HG02571 (cell line): ENCODE data around the gene ADGRV1.
"Not testable (repeated sequence)": the region's sequence is repeated elsewhere in the genome, so short reads cannot be mapped to it uniquely, and the experiment has no call there.

Experiments used
- ATAC-seq: cut with Tn5 transposase; IDR thresholded peaks from one replicate; pipeline ENCODE4 v1.9.1; 2021; ENCODE audit warnings: mild to moderate bottlenecking, moderate library complexity; ENCODE audit not compliant: unreplicated experiment

The ADGRV1 gene

DNA sequence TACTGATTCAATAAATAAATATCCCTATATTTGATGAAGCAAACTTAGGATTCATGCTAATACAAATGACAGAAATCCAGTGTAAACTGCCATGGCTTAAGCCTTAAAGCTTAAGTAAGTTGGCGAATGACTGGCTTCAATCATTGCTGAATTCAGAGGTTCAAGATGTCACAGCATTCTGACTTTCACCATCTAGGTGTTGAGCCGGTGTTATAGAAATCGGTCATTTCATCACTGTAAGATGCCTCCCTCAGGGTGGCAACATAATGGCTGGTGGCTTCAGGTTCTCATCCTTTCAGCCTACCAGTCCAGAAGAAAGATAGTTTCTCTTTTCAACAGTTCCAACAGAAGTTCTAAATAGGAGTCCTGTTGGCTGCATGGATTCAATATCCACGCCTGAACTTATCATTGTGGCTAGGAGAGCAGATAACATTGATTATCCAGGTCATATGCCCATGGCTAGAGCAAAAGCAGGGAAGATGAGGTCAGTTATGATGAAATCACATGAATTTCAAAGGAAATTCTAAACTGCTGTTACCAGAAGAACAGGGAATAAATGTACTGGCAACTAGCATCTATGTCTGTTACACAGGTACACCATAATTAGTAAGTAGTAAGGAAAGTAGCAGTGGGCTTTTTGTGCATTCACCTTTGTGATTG lies 460.2 kb downstream of the ADGRV1 start:
- no peak for ATAC-seq

DNA sequence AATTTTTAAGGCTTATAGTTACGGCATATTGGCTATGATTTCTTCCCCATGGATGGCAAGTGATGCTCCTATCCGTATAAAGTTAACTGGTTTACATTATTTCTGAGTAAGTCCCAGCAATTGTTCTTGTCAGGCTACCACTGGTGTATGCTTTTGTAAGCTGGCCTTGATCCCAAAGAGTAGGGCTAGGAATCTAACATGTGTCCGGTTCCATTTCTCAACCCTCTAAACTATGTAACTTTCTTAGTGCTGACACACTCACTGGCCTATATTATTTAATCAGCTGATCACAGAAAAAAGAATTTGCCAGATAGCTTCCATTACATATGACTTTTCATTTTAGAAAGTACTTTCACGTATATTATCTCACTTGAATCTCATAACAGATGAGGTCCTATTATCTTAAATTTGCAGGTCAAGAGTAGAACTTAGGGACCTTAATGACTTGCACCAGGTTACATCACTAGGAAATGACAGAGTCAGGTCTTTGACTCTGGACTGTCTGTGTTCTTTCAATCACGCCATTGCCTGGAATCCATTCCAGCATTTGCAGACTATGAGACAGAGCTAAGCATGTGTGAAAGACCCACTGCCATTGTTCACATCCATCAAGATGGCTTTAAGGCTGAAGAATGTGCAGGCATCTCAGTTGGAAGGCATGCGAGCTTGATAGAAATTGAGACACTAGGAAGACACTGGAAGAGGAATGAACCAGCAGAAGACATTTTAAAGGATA lies 461.6 kb downstream of the ADGRV1 start:
- no peak for ATAC-seq

DNA sequence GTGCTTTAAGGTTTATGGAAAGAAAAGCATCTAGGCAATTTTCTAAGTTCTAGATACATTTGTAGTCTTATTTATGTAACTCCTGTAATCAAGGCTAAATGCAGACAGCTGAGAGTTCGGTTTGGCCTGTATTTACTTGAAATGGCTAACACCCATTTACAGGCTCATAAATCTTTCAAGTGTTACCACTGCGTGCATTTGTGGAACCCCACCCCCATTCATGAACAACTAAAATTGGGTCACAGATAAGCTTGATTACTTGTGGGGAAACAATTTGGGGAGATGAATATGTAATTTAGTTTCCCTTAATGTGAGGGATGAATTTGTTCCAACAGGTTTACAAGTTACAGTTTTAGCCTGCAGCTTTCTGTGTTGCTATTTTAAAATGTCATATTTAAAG lies 463.9 kb downstream of the ADGRV1 start:
- no peak for ATAC-seq

DNA sequence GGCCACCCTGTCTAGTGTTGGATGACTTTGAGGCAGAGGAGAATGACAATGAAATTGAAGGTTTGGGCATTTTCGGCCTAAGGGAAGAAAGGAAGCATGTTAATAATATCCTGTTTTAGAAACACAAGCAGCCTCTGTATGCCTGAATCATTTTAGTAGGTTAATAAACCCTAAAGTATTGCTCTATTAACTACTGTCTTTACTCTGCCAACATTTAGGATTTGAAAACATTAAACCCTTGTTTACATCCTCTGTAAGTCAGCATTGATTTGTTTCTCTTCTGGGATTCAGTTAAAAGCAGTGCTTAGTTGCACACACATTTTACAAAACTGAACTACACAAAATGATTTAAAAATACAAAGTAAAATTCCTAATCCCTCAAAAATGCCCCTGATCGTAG lies 465.6 kb downstream of the ADGRV1 start:
- ATAC-seq, result no peak

DNA sequence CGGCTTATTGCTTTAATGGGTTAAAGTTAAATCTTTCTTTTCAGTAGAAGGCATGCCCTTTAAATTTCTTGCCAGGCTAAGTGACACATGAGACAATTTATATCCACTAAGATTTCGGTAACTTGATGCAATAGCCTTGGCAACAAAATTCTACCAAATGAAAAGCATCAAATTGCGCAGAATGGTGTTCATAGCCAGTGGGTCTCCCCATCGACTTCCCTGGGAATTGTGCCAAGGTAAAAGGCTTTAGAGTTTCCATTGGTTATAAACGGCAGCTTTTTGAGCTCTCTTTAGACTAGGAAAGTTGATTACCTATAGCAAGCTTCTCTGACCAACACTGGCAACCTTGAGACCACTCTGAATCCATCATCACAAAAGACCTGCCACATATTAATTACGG lies 466.1 kb downstream of the ADGRV1 start:
- ATAC-seq, result no peak

DNA sequence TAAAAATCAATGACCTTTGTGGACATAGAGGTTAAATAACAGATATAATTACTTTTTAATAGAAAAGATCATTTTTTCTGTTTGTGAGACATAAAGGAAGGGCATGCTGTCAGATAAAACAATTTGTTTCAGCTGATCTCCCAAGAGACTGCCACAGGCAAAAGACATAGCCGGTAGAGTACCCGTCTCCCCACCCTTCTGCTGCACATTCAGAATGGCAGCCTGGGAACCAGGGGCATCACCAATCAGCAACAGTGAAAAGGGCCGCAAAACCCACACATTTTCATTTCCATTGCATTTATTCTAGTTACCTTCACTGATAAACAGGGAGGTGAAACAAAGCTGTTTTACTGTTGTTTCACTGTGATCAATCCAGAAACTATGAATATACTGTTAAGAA lies 466.9 kb downstream of the ADGRV1 start:
- ATAC-seq, result no peak

DNA sequence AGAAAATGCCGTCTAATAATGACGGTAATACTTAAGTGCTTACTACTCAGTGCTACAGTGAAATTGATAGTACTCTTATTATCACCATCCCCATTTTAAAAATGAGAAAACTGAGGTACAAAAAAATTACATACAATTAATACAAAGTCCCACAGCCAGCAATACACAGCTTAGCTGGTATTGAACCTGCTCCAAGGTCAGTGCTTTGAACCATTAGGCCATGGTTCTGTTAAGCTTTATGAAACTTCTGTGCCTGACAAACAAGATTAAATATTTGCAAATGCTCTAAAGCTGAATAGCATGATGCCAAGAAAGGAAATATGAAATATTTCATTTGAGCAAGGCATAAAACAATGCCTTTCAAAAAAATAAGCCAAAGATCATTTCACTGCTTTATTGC lies 467.4 kb downstream of the ADGRV1 start:
- no peak for ATAC-seq

DNA sequence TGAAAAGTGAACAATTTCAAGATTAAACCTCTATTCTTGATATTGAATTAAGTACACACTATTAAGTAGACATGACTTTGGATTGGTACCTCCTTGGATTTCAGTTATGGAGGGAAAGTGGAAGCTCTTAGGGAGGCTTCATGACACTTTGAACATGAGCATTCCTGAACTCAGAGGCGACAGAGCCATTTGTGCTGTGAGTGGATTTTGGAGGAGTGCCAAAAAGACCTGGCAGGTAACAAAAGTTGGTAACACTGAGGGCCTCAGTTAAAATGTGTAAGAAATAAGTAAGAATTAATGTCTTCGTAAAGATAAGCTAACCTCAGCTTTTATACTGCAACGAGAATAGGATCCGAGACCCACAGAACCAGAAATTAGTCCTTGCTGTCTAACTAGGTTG lies 467.9 kb downstream of the ADGRV1 start:
- no peak for ATAC-seq

DNA sequence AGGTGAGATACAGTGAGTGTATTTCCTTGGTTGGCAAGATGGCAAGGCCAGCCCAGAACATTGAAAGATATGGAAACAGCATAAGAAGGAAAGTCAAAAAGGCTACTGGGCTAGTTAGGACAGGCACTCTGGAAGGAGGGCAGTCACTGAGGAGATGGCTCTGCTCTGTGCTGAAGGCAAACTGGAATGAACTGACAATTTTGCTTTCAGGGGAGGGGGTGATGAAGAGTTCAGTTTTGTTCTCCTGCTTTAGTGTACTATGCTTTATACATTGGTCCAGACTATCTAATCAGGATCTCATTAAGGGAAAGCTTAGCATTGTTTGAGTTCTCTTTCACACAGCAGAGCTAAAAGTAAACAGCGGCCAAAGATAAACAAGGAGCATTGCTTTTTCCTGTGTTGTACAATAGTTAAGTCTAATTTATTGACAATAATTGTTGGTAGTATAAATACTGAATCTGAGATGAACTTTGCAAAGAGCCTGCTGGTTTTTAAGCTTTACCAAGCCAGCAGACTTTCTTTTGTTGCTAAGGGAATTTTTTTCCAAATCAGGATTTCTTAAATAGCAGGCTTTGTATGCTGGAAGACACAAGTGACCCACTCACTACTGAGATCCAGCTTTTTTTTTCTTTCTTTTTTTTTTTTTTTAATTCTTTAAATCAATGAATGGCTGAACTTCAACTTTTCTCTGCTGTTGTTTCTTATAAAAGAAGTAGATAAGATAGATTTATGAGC lies 469.0 kb downstream of the ADGRV1 start:
- no peak for ATAC-seq

DNA sequence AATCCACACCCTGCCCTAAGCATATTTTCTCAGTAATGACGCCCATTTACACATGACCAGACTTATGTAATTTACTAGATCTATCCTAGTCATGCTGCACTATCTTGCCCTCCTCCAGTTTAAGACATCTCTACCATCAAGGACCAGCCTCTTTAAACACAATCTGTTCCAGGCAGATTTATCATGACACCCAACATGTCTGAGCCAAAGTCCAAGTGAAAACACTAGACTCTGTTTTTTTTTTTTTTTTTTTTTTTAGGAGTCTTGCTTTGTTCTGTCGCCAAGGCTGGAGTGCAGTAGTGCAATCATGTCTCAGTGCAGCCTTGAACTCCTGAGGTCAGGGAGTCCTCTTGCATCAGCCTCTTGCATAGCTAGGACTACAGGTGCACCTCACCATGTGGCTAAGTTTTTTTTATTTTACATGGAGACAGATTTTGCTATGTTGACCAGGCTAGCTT lies 469.9 kb downstream of the ADGRV1 start:
- ATAC-seq, result no peak

DNA sequence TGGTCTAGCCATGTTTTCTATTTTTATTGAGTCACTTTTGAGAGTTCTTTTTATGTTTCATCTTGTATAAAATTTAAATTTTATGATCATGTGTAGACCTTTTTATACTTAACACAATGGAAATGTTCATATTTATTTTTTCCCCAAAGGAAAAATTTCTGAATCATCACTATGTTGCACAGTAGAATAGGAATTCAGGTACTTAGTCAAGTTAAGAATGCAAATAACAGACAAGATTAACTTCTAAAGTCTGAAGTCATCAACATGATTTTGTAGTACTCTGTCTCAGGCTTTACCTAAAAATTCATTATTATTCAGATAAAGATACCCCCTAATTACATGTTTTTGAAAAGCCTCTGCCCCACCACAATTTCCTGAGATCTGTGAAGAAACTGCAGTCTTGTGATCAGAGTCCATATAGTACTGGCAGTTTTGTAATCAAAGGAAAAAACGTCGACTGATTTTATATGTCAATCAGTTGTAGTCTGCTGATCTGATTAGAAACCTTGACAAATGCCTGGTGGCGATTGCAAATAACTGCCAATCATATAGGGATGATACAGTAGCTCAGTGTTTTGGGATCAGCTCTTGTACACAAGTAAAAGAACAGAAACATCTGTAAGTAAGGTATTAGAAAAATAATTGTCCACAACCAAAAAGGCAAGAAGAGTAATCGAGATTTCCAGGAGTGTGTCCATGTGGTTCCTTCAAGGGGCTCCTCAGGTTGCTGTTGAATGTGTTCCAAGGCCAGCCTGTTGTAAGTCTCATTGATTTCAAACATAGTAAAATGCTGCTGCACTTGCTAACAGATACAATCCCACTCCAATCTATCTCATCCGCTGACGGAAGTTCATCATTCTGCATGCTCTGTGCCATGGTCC lies 472.2 kb downstream of the ADGRV1 start:
- no peak for ATAC-seq

DNA sequence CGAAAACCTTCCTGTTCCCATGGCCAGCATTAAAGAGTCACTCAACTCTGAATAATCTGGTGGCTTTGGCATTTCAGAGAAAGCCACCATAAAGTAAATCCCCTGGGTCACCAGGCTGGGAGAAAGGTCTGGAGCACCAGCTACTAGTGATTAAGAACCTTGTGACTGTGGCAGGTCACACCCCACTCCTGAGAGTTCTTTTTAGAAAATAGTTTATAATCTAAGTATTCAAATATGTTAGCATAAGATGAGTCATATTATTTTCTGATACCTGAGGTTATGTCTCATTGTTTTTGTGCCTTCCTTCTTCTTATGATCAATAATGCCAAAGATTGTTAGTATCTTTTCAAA lies 472.8 kb downstream of the ADGRV1 start:
- ATAC-seq, result no peak

DNA sequence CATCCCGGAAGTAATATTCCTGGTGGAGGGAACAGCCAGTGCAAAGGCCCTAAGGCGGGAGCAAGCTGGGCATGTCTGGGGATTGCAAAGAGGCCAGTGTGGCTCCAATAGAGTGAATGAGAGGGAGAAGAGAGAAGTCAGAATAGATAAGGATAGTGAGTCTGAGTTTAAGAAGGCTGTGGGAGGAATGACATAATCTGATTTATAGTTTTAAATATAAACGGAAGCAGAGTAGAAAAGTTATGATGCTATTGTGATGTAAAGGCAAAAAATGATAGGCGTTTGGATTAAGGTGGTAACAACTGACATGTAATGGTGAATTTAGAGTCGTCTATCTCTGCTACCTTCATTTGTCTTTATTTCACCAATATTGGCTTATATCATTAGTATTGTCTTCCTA lies 473.5 kb downstream of the ADGRV1 start:
- ATAC-seq, result no peak

DNA sequence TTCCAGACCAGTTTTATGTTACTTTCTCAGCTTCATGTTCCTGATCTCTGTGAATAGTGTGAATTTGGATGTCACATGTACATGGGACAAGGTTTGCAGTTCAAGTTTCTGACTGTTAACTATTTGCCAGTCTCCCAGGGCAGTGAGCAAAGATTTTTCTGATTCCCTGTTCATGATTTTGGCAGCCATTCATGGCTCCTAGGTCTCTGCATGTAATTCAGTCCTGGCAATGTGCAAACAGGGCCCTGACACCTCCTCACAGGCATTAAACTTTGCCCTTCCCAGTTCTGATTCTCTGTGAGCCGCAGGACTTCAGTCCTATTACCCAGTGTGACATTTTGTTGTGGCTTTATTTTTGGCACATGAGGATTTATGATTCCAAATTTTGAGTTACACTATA lies 474.8 kb downstream of the ADGRV1 start:
- ATAC-seq, result no peak

DNA sequence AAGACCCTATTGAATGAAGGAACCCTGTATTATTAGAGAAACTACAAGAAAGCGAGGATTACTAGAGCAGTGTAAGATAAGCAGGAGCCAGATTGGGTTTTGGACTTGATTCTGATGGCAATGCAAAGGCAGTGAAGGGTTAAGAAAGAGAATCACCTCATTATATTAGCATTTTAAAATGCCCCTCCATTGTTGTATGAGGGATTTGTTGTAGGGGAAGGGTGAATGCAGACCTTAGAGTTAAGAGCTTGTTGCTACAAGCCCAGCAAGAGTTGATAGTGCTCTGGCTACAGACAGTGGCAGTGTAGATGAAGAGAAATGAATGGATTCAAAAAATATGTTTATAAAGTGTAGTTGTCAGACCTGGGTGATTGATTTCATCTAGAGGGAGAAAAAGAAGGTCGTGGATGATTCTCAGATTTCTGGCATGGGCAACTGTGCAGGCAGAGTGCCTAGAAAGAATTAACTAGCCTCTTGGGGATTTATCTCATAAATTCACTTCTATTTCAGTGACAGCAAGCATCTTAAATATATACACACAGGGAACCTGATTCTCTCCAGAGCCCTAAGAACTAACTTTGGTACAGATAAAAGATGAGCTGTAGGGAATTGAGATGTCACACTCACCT lies 479.7 kb downstream of the ADGRV1 start:
- ATAC-seq, result no peak

DNA sequence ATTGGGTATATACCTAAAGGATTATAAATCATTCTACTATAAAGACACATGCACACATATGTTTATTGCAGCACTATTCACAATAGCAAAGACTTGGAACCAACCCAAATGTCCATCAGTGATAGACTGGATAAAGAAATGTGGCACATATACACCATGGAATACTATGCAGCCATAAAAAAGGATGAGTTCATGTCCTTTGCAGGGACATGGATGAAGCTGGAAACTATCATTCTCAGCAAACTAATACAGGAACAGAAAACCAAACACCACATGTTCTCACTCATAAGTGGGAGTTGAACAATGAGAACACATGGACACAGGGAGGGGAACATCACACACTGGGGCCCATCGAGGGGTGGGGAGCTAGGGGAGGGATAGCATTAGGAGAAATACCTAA lies 482.5 kb downstream of the ADGRV1 start:
- not testable (repeated sequence) for ATAC-seq

DNA sequence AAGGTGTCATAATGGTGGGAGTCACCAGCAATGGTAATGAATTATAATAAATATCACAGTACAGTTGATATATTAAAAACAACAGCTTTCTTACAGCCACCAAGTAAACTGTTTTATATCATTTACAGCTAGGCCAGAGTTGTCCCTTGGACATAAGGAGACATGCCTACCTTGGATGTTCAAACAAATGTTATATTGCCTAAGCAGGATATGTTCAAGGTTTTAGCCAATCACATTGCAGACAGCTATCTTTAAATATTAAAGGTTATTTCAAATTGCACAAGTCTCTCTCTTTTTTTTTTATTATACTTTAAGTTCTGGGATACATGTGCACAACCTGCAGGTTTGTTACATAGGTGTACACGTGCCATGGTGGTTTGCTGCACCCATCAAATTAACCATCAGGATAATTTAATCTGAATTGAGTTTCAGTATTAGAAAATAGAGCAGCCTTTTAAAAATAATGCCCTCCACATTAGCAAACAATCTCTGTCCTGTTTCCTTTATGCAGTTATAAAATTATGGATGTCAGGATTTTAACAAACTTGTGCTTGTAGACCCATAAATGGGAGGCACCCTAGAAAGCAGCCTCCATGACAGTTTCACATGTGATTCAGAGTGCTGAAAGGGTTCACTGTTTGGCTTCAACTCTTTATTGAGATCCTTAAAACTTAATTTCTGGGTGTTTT lies 483.8 kb downstream of the ADGRV1 start:
- no peak for ATAC-seq

DNA sequence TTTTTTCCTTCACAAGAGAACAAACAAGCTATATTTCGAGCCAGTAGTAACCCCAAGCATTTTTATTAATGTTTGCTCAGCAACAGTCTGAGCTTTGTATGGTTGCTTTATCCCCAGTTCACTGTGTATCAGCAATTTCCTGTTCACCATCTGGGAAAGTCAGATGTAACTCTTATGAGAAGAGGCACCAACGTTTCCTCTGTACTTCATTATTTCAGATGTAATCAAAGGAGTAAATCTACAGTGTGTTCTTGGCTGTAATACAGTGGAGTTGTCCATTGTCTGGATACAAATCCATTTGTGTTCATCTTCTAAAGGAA lies 484.3 kb downstream of the ADGRV1 start:
- ATAC-seq, result no peak

DNA sequence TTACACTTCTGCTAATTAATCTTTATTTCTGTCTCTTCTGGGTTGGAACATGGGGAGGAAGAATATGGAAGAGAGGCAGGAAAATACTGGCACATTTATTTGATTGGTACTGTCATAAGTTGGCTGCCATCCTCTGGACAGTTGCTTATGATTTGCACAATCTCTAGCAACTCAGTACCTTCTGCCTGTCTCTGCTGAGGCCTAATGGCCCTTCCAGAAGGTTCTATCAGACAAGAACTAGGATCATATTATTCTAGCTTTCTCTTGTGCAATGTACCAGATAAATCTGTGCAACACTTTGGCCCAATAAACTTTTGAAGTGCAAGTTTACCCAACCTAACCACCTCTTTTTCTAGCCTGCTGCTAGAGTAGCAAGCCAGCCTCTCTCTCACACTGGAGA lies 489.5 kb downstream of the ADGRV1 start:
- no peak for ATAC-seq

DNA sequence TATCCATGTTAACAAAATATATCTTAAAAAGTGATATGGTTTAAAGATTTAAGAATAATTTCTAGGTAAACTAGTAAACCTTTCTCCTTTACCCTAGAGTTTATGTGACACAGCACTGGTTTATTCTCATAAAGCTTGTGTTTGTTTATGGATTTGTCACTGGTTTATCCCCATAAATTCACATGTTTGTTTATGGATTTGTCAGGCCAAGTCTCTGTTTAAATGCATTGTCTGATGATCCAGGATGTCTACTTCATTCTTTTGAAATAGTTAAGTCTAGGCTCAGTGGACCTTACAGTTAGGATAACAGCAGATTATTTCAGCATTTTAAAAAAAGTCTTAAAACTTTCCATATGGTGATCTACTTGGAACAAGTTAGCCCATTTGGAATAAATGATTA lies 490.5 kb downstream of the ADGRV1 start:
- no peak for ATAC-seq
